LNCaP clone FGC (cell line): Measurements from ENCODE around the gene BLTP3A.
"Not testable (repeated sequence)": the region's sequence is repeated elsewhere in the genome, so short reads cannot be mapped to it uniquely, and the experiment has no call there.

Experiments used
- DNase-seq: peaks from one replicate; pipeline ENCODE4 v3.0.0-alpha.2; 2011; ENCODE audit warnings: low read depth
- H3K4me3 ChIP-seq: 2 replicates; pipeline ENCODE4 v1.5.1; 2011; ENCODE audit warnings: mild to moderate bottlenecking, low read depth, low read length, control low read depth
- TF ChIP-seq, protein P1 (sequence below): IDR thresholded peaks from 2 replicates; pipeline ENCODE4 v1.5.1; 2012; ENCODE audit warnings: mild to moderate bottlenecking; ENCODE audit not compliant: control insufficient read depth, insufficient read depth; ENCODE audit errors: extremely low read depth

BLTP3A gene

DNA sequence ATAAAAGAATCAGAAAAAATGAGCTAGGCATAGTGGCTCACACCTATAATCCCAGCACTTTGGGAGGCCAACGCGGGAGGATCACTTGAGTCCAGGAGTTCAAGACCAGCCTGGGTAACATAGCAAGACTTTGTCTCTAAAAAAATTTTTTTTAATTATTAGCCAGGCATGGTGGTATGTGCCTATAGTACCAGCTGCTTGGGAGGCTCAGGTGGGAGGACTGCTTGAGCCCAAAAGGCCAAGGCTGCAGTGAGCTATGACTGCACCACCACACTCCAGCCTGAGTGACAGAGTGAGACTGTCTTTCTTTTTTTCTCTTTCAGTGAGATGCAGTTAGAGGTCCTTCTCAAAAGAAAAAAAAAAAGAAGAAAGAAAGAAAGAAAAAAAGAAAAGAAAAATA, 43.1 kb upstream of the BLTP3A start:
- TF ChIP-seq, protein P1, sequence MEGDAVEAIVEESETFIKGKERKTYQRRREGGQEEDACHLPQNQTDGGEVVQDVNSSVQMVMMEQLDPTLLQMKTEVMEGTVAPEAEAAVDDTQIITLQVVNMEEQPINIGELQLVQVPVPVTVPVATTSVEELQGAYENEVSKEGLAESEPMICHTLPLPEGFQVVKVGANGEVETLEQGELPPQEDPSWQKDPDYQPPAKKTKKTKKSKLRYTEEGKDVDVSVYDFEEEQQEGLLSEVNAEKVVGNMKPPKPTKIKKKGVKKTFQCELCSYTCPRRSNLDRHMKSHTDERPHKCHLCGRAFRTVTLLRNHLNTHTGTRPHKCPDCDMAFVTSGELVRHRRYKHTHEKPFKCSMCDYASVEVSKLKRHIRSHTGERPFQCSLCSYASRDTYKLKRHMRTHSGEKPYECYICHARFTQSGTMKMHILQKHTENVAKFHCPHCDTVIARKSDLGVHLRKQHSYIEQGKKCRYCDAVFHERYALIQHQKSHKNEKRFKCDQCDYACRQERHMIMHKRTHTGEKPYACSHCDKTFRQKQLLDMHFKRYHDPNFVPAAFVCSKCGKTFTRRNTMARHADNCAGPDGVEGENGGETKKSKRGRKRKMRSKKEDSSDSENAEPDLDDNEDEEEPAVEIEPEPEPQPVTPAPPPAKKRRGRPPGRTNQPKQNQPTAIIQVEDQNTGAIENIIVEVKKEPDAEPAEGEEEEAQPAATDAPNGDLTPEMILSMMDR: no peak
- H3K4me3 ChIP-seq: no peak overlapping the region

GRCh38 chr6:34756513-34756856, 35.4 kb upstream of the BLTP3A start:
- DNase-seq: peak; percentile 13
- peak overlapping the region; percentile 90 for H3K4me3 ChIP-seq
- TF ChIP-seq, protein P1: peak; percentile 35

More for the DNA sequence above, 43.1 kb upstream of the BLTP3A start:
- DNase-seq: no peak

GRCh38 chr6:34757687-34758274, 34.1 kb upstream of the BLTP3A start:
- no peak for DNase-seq
- TF ChIP-seq, protein P1: no peak
- H3K4me3 ChIP-seq: peak overlapping the region; percentile 90

GRCh38 chr6:34760108-34760507, 31.8 kb upstream of the BLTP3A start:
- no peak for DNase-seq
- no peak overlapping the region for H3K4me3 ChIP-seq
- TF ChIP-seq, protein P1: no peak

DNA sequence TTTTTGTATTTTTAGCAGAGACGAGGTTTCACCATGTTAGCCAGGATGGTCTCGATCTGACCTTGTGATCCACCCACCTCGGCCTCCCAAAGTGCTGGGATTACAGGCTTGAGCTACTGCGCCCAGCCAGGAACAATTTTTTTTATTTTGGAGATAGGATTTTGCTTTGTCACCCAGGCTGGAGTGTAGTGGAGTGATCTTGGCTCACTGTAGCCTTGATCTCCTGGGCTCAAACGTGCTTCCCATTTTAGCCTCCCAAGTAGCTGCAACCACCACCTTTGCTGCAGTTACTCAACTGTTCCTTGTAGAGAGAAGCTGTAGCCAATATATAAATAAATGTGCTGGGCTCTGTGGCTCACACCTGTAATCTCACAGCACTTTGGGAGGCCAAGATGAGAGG, 30.2 kb upstream of the BLTP3A start:
- not testable (repeated sequence) for H3K4me3 ChIP-seq, DNase-seq

DNA sequence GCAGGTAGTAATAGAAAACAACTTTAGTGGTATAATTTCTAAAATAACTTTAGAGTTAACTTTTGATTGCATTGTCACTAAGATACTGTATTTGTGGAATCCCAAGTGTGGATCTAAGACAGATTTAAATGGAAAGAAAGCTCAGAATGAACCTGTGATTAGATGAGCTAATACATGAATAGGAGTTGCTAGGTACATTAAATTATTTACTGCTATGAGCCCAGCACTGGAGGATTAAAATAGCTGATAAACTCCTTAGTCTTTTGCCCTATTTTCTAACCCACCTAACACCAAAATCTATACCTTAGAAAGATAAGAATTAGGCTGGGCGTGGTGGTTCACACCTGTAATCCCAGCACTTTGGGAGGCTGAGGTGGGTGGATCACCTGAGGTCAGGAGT, 23.7 kb upstream of the BLTP3A start:
- TF ChIP-seq, protein P1: no peak
- DNase-seq: no peak
- no peak overlapping the region for H3K4me3 ChIP-seq

DNA sequence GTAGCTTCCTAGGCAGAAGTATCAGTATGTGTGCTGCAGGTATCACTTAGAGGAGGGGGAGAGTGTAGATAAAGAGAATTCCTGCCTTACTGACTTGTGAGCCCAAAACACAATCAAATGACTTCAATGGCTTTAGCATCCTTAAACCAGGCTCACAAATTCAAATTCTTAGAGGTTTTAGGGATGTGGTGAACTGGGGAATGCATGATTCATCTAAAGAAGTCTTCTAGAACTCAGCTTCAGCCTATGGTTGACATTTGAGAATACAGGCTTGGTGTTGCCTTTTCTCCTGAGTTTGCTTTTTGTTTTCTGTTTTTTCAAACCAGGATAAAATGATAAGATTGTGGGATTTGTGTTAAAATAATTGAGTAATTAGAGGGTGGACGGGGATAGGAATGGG, 20.2 kb upstream of the BLTP3A start:
- TF ChIP-seq, protein P1: no peak
- no peak for DNase-seq
- H3K4me3 ChIP-seq: no peak overlapping the region
